Measurements from ENCODE around the gene OR14J1.

DNA sequence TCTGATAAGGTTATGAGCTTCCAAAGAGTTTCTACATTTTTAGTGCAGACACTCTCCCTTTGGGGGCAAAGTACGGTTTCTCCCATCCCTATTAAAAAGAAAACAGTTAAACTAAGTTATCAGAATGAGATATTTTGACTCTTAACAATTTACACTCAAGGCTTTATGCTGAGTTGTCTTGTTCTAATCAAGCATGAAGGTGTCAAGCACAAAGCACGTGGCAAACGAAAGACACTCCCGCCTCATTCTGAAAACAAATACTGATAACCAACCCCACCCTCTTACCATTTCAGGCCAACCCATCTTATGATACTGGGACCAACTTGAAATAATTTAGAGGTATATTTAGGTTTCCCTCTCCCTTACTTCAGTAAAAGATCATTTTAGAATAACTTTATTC is 24.3 kb downstream of the OR14J1 start:
- TF ChIP-seq, protein P1, sequence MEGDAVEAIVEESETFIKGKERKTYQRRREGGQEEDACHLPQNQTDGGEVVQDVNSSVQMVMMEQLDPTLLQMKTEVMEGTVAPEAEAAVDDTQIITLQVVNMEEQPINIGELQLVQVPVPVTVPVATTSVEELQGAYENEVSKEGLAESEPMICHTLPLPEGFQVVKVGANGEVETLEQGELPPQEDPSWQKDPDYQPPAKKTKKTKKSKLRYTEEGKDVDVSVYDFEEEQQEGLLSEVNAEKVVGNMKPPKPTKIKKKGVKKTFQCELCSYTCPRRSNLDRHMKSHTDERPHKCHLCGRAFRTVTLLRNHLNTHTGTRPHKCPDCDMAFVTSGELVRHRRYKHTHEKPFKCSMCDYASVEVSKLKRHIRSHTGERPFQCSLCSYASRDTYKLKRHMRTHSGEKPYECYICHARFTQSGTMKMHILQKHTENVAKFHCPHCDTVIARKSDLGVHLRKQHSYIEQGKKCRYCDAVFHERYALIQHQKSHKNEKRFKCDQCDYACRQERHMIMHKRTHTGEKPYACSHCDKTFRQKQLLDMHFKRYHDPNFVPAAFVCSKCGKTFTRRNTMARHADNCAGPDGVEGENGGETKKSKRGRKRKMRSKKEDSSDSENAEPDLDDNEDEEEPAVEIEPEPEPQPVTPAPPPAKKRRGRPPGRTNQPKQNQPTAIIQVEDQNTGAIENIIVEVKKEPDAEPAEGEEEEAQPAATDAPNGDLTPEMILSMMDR (IDR thresholded peaks at IDR 0.05): no peak
- no peak for TF ChIP-seq EP300 (IDR thresholded peaks at IDR 0.05)
